Progenitor cell of endocrine pancreas (in vitro differentiated cells): ENCODE data around the gene TRIM74. TPM values are rescaled to one million over a fixed set of nuclear protein-coding genes. Genes with fewer than 3 reads are reported as not detected.
"Not testable (repeated sequence)": the region's sequence is repeated elsewhere in the genome, so short reads cannot be mapped to it uniquely, and the experiment has no call there.

Source experiments
- DNase-seq: peaks from one replicate; pipeline ENCODE4 v3.0.0; 2021; ENCODE audit warnings: low spot score; ENCODE audit not compliant: unreplicated experiment
- H3K27ac Mint-ChIP-seq: 2 replicates; pipeline ENCODE4 v1.8.0; 2021; ENCODE audit warnings: mild to moderate bottlenecking, moderate library complexity, mixed read lengths
- H3K27me3 Mint-ChIP-seq: 2 replicates; pipeline ENCODE4 v1.8.0; 2021; ENCODE audit warnings: mixed read lengths
- H3K36me3 Mint-ChIP-seq: 2 replicates; pipeline ENCODE4 v1.8.0; 2022; ENCODE audit warnings: mixed read lengths; ENCODE audit not compliant: insufficient read depth
- H3K4me1 Mint-ChIP-seq: 2 replicates; pipeline ENCODE4 v1.8.0; 2021; ENCODE audit warnings: low read depth, mixed read lengths
- H3K4me3 Mint-ChIP-seq: 2 replicates; pipeline ENCODE4 v1.8.0; 2021; ENCODE audit warnings: low read depth, mild to moderate bottlenecking, moderate library complexity, mixed read lengths
- H3K9me3 Mint-ChIP-seq: 2 replicates; pipeline ENCODE4 v1.8.0; 2021; ENCODE audit warnings: low read depth, mixed read lengths
- CTCF ChIP-seq: fragments of 200-600 bp; sonication (generic); IDR thresholded peaks from one replicate; pipeline ENCODE4 v1.5.0; 2021; ENCODE audit warnings: antibody characterized with exemption, mild to moderate bottlenecking; ENCODE audit not compliant: unreplicated experiment
- total RNA-seq: library from RNA; stranded (reverse); gene quantifications from 2 replicates; pipeline ENCODE4 v1.2.1, GENCODE V29; 2021

TRIM74 gene
- total RNA-seq, 1 donor from 2014 or later: 2.1 TPM

- H3K36me3 Mint-ChIP-seq, H3K27ac Mint-ChIP-seq, DNase-seq, H3K4me1 Mint-ChIP-seq, H3K27me3 Mint-ChIP-seq, H3K9me3 Mint-ChIP-seq, H3K4me3 Mint-ChIP-seq: not testable (repeated sequence)
Measured at GRCh38 chr7:72949276-72949675, 20.0 kb downstream of the TRIM74 start.

GRCh38 chr7:72948714-72949113 is 20.6 kb downstream of the TRIM74 start:
- H3K9me3 Mint-ChIP-seq, H3K4me1 Mint-ChIP-seq, H3K4me3 Mint-ChIP-seq, H3K36me3 Mint-ChIP-seq, H3K27me3 Mint-ChIP-seq, H3K27ac Mint-ChIP-seq, DNase-seq: not testable (repeated sequence)

GRCh38 chr7:72946130-72946745 is 23.0 kb downstream of the TRIM74 start:
- not testable (repeated sequence) for H3K4me1 Mint-ChIP-seq, DNase-seq

GRCh38 chr7:72945597-72945996 is 23.7 kb downstream of the TRIM74 start:
- not testable (repeated sequence) for H3K9me3 Mint-ChIP-seq, H3K36me3 Mint-ChIP-seq, H3K27me3 Mint-ChIP-seq, H3K4me3 Mint-ChIP-seq, DNase-seq, H3K27ac Mint-ChIP-seq, H3K4me1 Mint-ChIP-seq

More at GRCh38 chr7:72946130-72946745, 23.0 kb downstream of the TRIM74 start:
- not testable (repeated sequence) for H3K36me3 Mint-ChIP-seq, H3K27ac Mint-ChIP-seq, H3K9me3 Mint-ChIP-seq, H3K27me3 Mint-ChIP-seq, H3K4me3 Mint-ChIP-seq
- peak; percentile 46 for TF ChIP-seq CTCF

- not testable (repeated sequence) for H3K4me3 Mint-ChIP-seq, DNase-seq, H3K27ac Mint-ChIP-seq, H3K27me3 Mint-ChIP-seq, H3K36me3 Mint-ChIP-seq, H3K9me3 Mint-ChIP-seq, H3K4me1 Mint-ChIP-seq
Measured at GRCh38 chr7:72944937-72945336, 24.3 kb downstream of the TRIM74 start.

GRCh38 chr7:72942956-72943355 is 26.3 kb downstream of the TRIM74 start:
- DNase-seq, H3K4me3 Mint-ChIP-seq, H3K27me3 Mint-ChIP-seq, H3K9me3 Mint-ChIP-seq, H3K4me1 Mint-ChIP-seq, H3K36me3 Mint-ChIP-seq, H3K27ac Mint-ChIP-seq: not testable (repeated sequence)

GRCh38 chr7:72942022-72942705 is 27.1 kb downstream of the TRIM74 start:
- H3K9me3 Mint-ChIP-seq, H3K4me3 Mint-ChIP-seq, DNase-seq, H3K4me1 Mint-ChIP-seq, H3K27me3 Mint-ChIP-seq, H3K36me3 Mint-ChIP-seq, H3K27ac Mint-ChIP-seq: not testable (repeated sequence)

GRCh38 chr7:72928216-72928615 is 41.0 kb downstream of the TRIM74 start:
- DNase-seq, H3K27me3 Mint-ChIP-seq, H3K27ac Mint-ChIP-seq, H3K9me3 Mint-ChIP-seq, H3K4me3 Mint-ChIP-seq: not testable (repeated sequence)
- peaks cover 10% of the 10 kb centered on the region for H3K4me1 Mint-ChIP-seq
- H3K36me3 Mint-ChIP-seq: peaks cover 26% of the 10 kb centered on the region

- peaks cover 11% of the 10 kb centered on the region for H3K4me1 Mint-ChIP-seq
- not testable (repeated sequence) for H3K9me3 Mint-ChIP-seq, H3K27me3 Mint-ChIP-seq, H3K4me3 Mint-ChIP-seq, DNase-seq
- H3K27ac Mint-ChIP-seq: peak overlapping the region; percentile 63
- H3K36me3 Mint-ChIP-seq: peaks cover 26% of the 10 kb centered on the region
Measured at GRCh38 chr7:72927791-72928190, 41.5 kb downstream of the TRIM74 start.
